ENCODE results near the gene SMIM30.
A peak's percentile ranks its signal among the peaks of the same experiment; 100 is the strongest.

Gene SMIM30

DNA sequence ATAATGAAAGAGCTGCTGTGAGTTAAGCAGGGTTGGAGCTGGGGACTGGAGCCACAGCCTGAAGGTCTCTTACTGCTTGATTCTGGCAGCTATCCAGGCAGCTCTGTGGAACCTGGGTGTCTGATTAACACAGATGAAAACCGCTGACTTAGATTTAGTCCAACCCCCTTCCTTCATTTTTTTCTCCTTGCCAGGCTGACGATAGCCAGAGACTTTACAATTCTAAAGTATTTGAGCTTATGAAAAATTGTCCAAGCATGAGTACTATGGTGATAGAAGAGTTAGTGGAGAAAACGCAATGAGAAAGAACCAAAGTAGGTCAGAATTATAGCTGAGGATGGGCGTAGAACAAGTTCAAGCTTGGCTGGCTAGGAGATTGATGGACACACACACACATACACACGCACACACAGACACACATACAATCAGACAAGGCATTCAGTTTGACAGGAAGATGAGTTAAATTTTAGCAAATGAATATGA, 18.2 kb downstream of the SMIM30 start:
- no peak for DNase-seq (ENCODE audit: low read depth in 2 of 2)

DNA sequence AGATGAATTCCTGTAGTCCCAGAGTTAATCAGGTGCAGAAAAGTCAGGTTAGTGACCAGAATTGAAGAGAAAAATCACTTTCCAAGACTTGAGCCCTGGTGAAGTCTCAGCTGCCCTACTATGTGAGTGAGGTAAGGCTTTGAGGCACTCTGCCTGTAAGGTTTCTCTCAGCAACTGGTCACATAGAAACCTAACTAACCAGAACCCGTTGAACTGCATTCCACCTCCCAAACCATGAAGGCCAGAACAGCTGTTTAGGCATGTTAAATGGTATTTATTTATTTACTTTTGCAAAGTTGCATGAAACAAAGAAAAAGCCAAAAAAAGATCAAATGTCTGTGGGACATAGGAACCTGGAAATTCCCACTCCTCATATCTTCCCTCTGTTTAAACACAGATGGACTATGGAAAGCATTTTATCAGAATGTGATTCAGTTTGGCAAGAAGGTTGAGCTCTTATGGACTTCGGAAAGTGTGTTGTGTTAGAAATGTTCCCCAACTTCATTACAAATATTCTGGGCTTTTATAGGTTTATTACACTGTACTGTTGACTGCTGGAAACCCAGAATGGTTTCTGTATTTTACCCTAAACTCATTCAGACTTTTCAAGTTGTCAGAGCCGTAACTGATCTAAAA, 19.0 kb downstream of the SMIM30 start:
- DNase-seq (ENCODE audit: low read depth in 2 of 2), result no peak

DNA sequence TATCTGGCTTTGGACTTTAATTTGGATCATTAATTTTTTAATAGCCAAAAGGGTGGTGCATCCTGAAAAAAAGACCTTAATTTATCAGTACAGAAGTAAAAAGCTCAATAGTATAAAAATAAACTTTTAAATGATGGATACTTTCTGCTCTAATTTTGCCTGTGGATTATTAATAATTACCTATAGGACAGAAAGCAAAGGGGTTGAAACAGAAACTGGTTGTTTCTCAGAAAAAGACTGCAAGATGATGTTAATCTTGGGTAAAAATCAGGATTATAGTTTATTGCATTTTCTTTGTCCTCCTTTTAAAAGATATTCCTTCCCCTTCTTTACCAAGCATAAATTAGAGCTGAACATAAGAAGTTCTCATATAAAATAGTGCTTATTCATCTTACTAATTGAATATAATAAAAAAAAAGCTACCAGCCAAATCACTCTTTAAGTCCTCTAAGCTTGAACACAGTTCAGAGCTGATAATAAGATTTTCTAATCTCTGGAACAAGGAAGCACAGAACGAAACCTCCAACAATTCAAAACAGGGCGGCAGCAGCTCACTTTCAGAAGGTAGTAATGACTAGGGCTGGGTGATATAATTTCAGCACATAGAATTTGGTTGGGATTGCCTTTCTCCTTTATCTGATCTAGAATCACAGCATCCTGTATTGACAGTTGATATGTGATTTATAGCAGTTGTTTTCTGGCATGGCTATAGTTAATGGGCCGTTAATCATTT, 23.7 kb downstream of the SMIM30 start:
- no peak for DNase-seq (ENCODE audit: low read depth in 2 of 2)

DNA sequence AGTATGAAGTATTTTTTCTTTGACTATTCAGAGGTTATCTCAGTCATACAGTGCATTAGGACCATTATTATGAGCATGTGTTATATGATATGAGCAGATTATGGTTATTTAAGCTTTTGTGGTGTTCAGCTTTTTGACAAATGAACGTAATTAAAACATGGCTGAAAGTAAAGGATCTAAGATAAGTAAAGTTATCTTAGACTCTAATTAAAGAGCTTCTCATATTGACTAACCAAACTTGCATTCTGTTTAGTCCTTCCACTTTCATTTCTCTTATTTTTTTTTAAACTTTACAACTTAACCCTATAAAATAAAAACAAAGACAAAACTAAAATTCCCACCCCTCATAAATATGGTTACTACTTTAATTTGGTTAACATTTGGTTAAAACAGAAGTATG, 24.8 kb downstream of the SMIM30 start:
- DNase-seq (ENCODE audit: low read depth in 2 of 2), result no peak

DNA sequence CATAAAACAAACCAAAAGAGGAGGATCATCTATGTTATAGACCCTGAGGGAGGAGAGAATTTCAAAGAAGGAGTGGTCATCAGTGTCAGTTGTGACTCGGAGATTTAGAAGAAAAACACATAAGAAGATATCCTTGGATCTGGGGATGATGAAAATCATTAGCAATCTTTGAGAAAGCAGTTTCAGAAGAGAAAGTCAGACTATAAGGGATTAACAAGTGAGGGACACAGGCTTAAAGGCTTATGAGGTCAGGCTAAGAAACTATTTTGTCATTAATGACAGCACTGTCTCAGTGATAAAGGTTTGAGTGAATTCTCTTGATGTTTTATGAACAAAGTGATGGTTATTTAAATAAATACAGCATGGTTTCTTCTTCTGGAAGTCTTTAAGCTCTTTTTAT, 25.6 kb downstream of the SMIM30 start:
- no peak for DNase-seq (ENCODE audit: low read depth in 2 of 2)

DNA sequence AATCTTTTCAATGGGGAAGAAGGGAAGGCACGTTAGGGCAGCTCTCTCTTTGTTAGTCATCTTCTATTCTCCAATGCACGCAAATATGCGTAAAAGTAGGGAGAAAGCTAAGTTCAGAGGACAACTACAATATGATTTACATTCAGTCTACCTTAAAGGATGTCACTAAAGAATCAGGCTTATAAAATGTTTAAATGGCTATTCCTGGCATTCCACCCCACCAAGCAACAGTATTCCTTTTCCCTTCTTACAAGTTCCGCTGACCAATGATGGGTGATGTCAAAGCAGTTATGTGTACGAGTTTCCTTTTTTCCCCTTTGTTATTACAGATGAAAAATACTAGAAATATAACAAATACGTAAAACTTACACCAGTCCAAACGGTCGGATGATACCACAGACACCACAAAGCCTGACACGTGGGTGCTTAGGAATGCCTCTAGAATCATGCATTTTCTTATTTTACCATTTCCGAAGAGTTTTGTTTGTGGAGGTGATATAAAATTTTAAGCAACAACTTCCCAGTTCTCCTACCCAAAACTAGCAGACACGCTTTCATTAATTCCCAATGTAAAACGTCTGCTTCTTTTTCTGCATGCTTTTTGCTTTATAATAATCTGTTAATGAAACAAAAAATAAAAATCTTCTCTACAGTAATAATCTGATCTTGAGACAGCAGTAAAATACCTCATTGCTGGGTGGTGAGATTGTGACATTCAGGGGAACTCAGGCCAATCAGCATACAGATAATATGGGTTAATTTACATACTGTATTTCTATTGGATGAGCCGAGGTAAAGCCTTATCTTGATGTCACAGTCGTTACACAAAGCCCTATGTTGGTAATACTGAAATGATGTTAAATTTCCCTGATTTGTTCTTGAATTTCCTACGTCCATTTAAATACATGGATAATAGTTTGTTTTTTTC, 31.0 kb downstream of the SMIM30 start:
- DNase-seq (ENCODE audit: low read depth in 2 of 2), result no peak

DNA sequence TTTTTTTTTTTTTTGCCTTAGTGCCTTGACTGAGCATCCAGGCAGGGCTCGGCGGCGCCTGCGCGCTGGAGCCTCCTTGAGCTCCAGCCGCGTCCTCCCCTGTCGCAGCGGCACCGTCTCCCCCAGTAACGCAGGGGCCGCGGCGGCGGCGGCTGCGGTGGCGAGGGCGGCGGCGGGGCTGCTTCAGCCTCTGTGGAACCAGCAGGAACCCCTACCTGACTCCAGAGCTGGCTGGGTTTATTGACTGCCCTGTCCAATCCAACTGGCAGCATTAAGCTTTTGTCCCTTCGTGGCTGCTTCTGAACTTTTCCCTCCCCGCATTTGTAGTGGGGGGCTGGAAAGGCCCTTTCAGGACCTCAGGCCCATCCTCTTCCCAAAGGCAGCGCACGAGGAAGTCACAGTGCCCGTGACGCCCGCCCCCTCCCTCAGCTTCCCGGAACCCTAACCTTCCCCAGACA, 31.9 kb downstream of the SMIM30 start, which contains the start of gene GPR85:
Gene GPR85 (minus strand): TSS at position 397 of the 458 bp plus-strand sequence. CDS start 2,106 bp downstream, outside the sequence.
- peak; percentile 13 to 16 for DNase-seq (ENCODE audit: low read depth in 2 of 2)

DNA sequence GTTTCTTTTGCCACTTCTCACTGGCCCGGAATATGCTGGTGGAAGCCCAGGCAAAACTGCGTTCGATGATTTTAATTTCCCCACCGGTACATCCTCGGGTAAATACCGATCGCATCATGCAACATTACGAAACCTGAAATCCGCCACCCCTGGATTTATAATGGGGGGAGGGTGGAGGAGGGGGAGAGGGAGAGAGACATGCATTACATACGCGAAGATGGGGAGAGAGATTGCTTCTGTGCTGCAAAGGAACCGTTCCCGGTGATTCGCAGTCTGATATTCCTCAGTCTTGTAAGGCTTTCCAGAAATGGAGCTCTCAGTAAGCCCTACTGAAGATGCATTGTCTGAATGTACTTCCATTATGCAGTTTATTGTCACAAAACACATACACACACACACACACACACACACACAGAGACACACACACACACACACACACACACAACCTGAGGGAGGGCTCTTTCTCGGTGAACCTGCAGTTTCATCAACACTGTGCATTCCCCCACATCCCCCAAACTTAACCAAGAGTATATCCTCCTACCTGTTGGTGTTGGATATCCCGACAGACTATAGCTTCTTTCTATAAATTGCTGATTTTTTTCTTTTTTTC, 32.5 kb downstream of the SMIM30 start:
- DNase-seq (ENCODE audit: low read depth in 2 of 2), result no peak

DNA sequence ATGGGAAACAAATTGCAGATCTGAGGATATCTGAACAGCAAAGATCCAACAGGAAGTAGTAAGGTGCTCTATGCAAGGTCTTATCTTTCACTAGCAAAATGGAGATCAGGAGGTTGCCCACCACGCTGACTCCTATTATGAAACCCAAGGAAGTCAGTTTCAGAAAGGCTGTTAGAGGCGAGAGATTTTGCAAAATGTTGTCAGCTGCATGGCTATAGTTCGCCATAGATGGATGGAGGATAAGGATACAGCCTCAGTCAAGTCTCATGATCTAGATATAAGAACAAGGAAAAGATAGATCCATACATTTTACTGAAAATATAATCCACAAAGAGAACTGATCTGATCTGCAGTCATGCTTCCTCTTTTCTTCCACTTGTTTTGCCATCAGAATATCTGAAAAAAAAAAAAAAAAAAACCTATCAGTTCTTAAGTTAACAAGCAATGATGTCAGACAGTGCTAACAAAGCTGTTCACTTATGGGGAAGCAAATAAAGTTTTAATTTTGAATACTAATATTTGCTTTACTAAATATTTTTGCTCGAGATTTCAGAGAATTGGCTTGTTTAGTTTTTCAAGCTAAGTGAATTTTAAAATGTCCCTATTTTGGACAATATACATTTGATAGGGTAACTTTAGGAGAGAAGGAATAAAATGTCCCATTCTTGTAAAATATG, 33.7 kb downstream of the SMIM30 start:
- DNase-seq (ENCODE audit: low read depth in 2 of 2), result no peak

DNA sequence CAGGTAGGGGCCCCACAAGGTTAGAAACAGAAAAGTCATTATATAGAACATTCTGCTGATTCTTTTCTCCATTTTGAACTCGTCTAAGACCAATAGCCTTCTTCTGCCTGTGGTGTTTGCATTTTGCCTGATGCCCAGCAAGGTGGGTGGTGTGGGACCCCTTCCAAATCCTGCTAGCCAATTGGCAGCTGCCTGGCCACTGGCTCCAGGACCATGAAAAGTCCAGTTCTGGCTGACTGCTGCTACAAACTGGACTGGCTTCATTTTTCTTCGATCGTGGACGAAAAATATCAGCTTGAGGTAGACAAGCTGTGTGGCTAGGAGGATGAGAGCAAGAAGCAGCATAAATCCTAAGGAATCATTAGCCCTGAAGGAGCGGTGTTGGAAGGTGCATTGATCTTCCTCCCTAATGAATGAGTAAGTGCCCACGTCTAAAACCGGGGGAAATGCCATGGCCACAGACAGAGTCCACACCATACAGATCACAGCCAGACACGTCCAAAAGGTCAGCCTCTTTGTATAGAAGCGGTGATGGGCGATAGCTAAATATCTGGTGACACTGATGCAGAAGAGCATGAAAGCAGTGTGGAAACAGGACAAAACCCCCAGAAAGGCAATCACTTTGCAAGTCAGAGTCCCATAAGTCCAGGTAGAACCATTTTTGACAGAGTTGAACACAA, 34.4 kb downstream of the SMIM30 start:
- DNase-seq (ENCODE audit: low read depth in 2 of 2), result no peak

DNA sequence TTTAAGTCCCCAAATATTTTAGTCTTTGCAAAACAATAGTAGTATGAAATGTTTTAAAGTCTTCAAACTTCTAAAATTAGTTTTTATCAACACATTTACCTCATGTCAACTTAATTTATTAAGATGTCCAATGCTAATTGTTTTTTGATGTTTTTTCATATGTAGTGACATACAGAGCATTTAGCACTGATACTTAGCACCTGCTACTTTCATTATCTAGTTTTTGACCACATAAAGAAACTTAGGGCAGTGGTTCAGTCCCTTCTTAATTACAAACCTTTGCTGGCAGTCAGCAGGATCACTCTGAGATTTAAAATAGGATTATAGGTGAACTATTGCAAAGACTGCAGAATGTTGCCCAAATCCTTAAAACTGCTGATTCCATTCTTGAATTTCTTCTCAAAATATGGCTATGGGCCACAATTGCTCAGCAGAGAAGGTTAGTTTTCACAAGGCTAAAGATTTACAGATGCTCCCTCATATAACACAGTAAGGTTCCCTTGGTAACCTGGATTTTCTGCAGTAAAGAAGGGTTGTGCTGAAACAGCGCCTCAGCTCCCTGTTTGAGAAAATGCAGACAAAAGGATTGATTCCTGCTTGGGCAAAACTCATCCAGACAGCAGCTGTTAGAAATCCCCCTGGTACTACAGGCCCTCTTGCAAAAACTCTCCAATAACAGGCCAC, 35.1 kb downstream of the SMIM30 start:
- DNase-seq (ENCODE audit: low read depth in 2 of 2), result no peak

DNA sequence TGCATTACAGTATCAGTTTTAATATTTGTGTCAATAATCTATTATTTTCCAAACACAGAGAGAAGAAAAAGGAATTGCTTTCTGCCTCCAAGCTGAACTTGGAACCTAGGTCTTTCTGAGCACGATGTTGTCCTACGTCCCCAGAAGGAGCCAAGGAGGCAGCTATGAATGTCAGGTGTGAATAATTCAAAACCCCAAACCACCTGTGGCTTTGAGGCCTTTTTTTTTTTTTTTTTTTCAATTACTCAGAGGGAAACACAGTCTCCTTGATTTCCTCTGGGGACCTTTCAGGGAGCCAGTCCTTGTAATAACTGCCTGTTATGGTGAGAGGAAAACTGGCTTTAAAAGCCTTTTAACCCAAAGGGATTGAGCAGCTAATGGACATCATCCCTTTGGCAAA, 40.0 kb downstream of the SMIM30 start:
- DNase-seq (ENCODE audit: low read depth in 2 of 2), result no peak

DNA sequence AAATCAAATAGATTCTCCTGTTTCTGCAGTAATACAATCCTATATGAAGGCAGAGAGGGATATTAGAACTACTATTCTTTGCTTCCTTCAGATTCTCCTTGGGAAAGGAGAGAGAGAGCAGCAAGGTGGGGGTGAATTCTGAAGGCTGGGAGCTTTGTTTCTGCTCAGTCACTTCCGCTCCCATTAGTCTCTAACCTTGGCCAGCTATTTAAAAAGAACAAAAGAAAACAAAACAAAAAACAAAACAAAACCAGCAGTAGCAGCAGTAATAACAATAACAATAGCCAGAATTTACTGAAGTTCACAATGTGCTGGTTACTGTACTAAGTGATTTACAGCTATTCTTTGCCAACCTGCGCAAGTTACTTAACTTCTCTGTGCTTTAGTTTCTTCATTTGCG, 41.7 kb downstream of the SMIM30 start:
- DNase-seq (ENCODE audit: low read depth in 2 of 2), result no peak

DNA sequence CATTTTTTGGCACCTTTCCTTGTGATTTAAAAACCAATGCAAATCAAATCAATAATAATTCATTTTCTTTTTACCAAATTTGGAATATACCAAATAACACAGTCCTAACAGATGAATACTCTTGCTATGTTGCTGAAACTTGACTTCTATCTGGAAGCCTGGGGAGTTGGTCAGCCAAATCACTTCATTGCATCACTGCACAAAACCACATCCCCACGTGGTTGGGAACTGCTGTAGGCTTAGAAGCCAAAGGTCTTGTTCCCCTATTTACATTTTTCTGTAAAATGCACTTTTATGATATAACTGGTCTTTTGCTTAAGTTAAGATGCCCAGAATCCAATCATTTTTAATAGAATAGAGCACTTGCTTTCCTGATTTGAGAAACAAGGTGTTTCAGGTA, 46.9 kb downstream of the SMIM30 start:
- no peak for DNase-seq (ENCODE audit: low read depth in 2 of 2)
